COLO829 (cell line): ENCODE data around the gene STAB1.

ENCODE experiments used
- DNase-seq: peaks from one replicate; pipeline ENCODE4 v3.0.0; 2012; ENCODE audit warnings: low spot score

The STAB1 gene

GRCh38 chr3:52509753-52510328 lies 14.7 kb downstream of the STAB1 start:
- DNase-seq: no peak

GRCh38 chr3:52511509-52511908 lies 16.4 kb downstream of the STAB1 start:
- DNase-seq: no peak

- no peak for DNase-seq
Observed at GRCh38 chr3:52512105-52512504, 17.0 kb downstream of the STAB1 start.

DNA sequence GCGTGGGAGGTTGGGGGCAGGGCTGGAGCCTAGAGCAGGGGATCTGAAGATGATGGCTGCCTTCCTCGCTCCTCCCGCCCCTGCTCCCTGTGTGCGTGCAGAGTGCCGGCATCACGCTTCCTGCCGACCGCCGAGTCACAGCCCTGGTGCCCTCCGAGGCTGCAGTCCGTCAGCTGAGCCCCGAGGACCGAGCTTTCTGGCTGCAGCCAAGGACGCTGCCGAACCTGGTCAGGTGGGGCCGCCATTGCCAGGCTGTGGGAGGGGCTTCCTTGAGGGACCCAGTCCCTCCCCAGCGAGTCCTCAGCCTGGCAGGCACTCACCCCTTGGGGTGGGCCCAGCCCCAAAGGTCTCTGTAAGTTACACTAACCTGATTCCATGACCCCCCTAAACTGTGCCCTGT lies 17.6 kb downstream of the STAB1 start:
- no peak for DNase-seq

GRCh38 chr3:52513281-52513680 lies 18.1 kb downstream of the STAB1 start:
- no peak for DNase-seq

- no peak for DNase-seq
Observed at GRCh38 chr3:52514576-52514975, 19.4 kb downstream of the STAB1 start.

GRCh38 chr3:52515192-52515591 lies 20.1 kb downstream of the STAB1 start:
- DNase-seq: no peak

DNA sequence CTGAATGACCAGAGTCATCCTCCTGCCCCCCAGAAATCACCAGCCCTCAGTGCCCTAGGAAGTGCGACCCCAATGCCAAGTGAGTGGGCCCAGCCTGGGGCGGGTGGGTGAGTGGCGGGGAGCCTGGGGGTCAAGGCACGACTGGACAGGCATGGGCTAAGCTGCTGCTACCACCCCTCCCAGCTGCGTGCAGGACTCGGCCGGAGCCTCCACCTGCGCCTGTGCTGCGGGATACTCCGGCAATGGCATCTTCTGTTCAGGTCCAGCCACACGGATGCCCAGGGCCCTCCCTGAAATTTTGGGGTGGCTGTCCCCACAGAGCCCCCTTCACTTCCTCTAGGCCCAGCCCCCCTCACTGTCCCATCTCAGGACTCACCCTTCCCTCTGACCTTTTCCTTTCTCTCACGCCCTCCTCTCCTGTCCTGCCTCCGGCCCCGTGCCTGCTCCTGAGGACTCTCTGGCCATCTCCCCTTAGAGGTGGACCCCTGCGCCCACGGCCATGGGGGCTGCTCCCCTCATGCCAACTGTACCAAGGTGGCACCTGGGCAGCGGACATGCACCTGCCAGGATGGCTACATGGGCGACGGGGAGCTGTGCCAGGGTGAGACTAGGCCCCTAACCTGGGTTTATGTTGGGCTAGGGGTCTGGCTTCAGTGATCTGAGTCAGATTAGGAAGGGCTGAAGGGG lies 21.5 kb downstream of the STAB1 start:
- no peak for DNase-seq

- no peak for DNase-seq
Observed at GRCh38 chr3:52517796-52518722, 22.9 kb downstream of the STAB1 start.

- DNase-seq: peak; percentile 73
Observed at GRCh38 chr3:52518723-52519444, 23.7 kb downstream of the STAB1 start.

DNA sequence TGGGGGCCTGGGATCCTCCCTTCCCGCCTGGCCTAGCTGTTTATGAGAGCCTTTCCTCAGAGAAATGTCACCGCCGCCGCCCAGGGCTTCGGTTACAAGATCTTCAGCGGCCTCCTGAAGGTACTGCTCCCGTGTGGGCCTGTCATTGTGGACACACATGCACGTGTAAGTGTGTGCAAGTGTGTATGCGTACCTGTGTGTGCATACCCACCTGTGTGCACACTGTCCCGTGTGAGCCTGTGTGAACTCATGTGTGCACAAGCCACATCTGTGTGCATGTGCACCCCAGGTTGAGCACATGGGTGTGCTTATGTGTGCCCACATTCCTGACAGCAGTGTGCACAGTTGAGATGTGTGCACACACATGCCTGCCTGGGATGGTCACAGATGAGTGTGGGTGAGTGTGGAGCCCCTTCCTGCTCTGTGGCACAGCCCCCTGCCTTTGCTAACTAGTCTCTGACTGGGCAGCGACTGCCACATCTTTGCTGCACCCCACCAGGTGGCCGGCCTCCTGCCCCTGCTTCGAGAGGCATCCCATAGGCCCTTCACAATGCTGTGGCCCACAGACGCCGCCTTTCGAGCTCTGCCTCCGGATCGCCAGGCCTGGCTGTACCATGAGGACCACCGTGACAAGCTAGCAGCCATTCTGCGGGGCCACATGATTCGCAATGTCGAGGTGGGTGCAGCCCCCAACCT lies 24.5 kb downstream of the STAB1 start:
- no peak for DNase-seq

DNA sequence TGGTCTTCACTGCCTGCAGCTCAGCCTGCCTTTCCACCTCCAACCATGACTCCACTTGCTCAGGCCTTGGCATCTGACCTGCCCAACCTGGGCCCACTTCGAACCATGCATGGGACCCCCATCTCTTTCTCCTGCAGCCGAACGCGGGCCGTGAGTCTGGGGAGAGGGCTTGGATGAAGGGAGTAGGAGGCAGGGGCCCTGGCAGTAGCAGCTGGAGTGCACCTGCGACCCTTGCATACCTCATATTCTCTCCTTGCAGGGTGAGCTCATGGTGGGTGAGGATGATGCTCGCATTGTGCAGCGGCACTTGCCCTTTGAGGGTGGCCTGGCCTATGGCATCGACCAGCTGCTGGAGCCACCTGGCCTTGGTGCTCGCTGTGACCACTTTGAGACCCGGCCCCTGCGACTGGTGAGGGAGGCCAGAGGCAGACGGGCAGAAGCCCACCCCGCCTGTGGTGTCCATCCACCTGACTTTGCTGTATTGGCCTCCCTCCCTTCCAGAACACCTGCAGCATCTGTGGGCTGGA lies 25.1 kb downstream of the STAB1 start:
- DNase-seq: no peak

- DNase-seq: no peak
Observed at GRCh38 chr3:52520716-52521487, 25.8 kb downstream of the STAB1 start.

DNA sequence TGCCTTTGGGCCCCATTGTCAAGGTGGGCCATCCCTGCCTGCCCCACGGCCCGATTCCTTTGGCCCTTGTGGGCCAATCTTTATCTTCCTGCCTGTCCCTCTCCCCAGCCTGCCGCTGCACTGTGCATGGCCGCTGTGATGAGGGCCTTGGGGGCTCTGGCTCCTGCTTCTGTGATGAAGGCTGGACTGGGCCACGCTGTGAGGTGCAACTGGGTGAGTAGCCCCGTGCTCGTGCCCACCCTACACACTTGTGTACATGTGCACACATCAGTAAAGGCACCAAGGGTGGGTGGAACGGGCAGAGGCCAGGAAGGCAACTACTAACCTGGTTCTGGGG lies 26.3 kb downstream of the STAB1 start:
- DNase-seq: no peak

DNA sequence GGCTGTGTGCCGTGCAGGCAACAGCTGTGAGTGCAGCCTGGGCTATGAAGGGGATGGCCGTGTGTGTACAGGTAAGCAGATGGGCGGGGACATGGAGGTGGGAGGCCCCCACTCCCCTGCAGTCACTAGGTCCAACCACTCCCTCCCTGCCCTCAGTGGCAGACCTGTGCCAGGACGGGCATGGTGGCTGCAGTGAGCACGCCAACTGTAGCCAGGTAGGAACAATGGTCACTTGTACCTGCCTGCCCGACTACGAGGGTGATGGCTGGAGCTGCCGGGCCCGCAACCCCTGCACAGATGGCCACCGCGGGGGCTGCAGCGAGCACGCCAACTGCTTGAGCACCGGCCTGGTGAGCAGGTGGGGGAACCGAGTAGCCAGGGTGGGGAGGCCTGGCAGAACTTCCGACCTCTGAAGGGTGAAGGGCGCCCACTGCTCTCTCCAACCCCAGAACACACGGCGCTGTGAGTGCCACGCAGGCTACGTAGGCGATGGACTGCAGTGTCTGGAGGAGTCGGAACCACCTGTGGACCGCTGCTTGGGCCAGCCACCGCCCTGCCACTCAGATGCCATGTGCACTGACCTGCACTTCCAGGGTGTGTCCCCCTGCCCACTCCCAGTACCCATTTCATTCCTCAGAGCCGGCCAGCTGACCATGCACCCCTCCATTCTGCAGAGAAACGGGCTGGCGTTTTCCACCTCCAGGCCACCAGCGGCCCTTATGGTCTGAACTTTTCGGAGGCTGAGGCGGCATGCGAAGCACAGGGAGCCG lies 26.9 kb downstream of the STAB1 start:
- DNase-seq: no peak

- no peak for DNase-seq
Observed at GRCh38 chr3:52522651-52523251, 27.6 kb downstream of the STAB1 start.

DNA sequence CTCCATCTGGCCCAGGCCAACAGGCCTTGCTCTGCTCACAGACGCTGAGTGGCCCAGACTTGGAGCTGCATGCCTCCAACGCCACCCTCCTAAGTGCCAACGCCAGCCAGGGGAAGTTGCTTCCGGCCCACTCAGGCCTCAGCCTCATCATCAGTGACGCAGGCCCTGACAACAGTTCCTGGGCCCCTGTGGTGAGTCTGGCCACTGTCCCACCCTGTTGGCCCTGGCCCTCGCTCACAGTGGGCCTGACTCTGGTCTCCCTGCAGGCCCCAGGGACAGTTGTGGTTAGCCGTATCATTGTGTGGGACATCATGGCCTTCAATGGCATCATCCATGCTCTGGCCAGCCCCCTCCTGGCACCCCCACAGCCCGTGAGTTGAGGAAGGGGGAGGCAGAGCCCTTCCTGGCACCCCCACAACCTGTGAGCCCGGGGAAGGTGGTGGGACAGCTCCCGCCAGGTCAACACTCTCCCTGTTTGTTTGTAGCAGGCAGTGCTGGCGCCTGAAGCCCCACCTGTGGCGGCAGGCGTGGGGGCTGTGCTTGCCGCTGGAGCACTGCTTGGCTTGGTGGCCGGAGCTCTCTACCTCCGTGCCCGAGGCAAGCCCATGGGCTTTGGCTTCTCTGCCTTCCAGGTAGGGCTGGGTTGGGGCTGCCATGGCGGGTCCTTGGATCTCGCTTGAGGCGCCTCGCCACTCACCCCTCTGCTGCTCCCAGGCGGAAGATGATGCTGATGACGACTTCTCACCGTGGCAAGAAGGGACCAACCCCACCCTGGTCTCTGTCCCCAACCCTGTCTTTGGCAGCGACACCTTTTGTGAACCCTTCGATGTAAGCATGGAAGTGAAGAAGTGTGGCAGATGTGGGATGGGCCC lies 28.5 kb downstream of the STAB1 start:
- DNase-seq: no peak

- DNase-seq: no peak
Observed at GRCh38 chr3:52524258-52524751, 29.2 kb downstream of the STAB1 start.
